Hepatocyte (in vitro differentiated cells): Measurements from ENCODE around the gene ARFGAP1. TPM values are rescaled to one million over a fixed set of nuclear protein-coding genes. Genes with fewer than 3 reads are reported as not detected.

Experiments
- DNase-seq: peaks from one replicate; pipeline ENCODE4 v3.0.0-alpha.2; 2016; ENCODE audit warnings: low spot score
- H2AFZ ChIP-seq: fragments of 200-600 bp; sonication (generic); 2 replicates; pipeline ENCODE4 v1.6.0; 2016; ENCODE audit warnings: antibody characterized with exemption, mild to moderate bottlenecking
- H3K27ac ChIP-seq: fragments of 200-600 bp; sonication (generic); 2 replicates; pipeline ENCODE4 v1.5.1; 2016; ENCODE audit warnings: mild to moderate bottlenecking
- H3K27me3 ChIP-seq: fragments of 200-600 bp; sonication (generic); 2 replicates; pipeline ENCODE4 v1.6.1; 2016
- H3K36me3 ChIP-seq: fragments of 200-600 bp; sonication (generic); replicated peaks from 2 replicates; pipeline ENCODE4 v1.5.1; 2016; ENCODE audit warnings: low read depth; ENCODE audit not compliant: insufficient read depth
- H3K4me1 ChIP-seq: fragments of 200-600 bp; sonication (generic); 2 replicates; pipeline ENCODE4 v1.5.1; 2016; ENCODE audit warnings: mild to moderate bottlenecking, moderate library complexity; ENCODE audit not compliant: insufficient read depth
- H3K4me2 ChIP-seq: fragments of 200-600 bp; sonication (generic); 2 replicates; pipeline ENCODE4 v1.6.0; 2016
- H3K4me3 ChIP-seq: fragments of 200-600 bp; sonication (generic); 2 replicates; pipeline ENCODE4 v1.5.1; 2016; ENCODE audit warnings: mild to moderate bottlenecking
- H3K79me2 ChIP-seq: fragments of 200-600 bp; sonication (generic); 2 replicates; pipeline ENCODE4 v1.6.0; 2017; ENCODE audit warnings: mild to moderate bottlenecking
- H3K9me2 ChIP-seq: fragments of 200-600 bp; sonication (generic); replicated peaks from 2 replicates; pipeline ENCODE4 v1.6.0; 2017; ENCODE audit warnings: mild to moderate bottlenecking; ENCODE audit not compliant: insufficient read depth
- H3K9me3 ChIP-seq: fragments of 200-600 bp; sonication (generic); 2 replicates; pipeline ENCODE4 v1.5.1; 2016; ENCODE audit warnings: low read depth, mild to moderate bottlenecking
- H4K20me1 ChIP-seq: fragments of 200-600 bp; sonication (generic); 2 replicates; pipeline ENCODE4 v1.6.0; 2016; ENCODE audit warnings: mild to moderate bottlenecking; ENCODE audit not compliant: insufficient read depth, poor library complexity, severe bottlenecking
- EZH2 ChIP-seq: fragments of 200-600 bp; sonication (generic); IDR thresholded peaks from 2 replicates; pipeline ENCODE4 v1.6.1; 2016; ENCODE audit warnings: antibody characterized with exemption, mild to moderate bottlenecking, borderline replicate concordance
- EZH2phosphoT487 ChIP-seq: fragments of 200-600 bp; sonication (generic); IDR thresholded peaks from one replicate; pipeline ENCODE4 v1.6.1; 2018; ENCODE audit warnings: antibody characterized with exemption, mild to moderate bottlenecking, low read depth, moderate library complexity; ENCODE audit not compliant: unreplicated experiment, severe bottlenecking
- WGBS: methylation state at CpG from one replicate; pipeline ENCODE4 v1.1.6; 2016; ENCODE audit warnings: low lambda C conversion rate; ENCODE audit errors: missing lambda C conversion rate; 5-methylcytosine and 5-hydroxymethylcytosine counted together
- polyA plus RNA-seq: library from polyadenylated mRNA; unstranded; fragments of >200 nt; fragmentation: Nextera tagmentation; extraction: Ambion mirVana; gene quantifications from 2 replicates; pipeline ENCODE4 v1.2.1, GENCODE V29; 2016
- total RNA-seq: library from RNA; depleted of rRNA; stranded (reverse); fragments of >200 nt; gene quantifications from 2 replicates; pipeline ENCODE4 v1.2.3, GENCODE V29; 2014
- TF ChIP-seq, protein P1 (sequence below): fragments of 200-600 bp; sonication (generic); IDR thresholded peaks from 2 replicates; pipeline ENCODE4 v1.5.1; 2016; ENCODE audit warnings: antibody characterized with exemption, mild to moderate bottlenecking; ENCODE audit not compliant: poor library complexity

ARFGAP1 gene
- total and polyA plus RNA-seq, 2 experiments from 2014 or later = 78.2 to 99.0 TPM

DNA sequence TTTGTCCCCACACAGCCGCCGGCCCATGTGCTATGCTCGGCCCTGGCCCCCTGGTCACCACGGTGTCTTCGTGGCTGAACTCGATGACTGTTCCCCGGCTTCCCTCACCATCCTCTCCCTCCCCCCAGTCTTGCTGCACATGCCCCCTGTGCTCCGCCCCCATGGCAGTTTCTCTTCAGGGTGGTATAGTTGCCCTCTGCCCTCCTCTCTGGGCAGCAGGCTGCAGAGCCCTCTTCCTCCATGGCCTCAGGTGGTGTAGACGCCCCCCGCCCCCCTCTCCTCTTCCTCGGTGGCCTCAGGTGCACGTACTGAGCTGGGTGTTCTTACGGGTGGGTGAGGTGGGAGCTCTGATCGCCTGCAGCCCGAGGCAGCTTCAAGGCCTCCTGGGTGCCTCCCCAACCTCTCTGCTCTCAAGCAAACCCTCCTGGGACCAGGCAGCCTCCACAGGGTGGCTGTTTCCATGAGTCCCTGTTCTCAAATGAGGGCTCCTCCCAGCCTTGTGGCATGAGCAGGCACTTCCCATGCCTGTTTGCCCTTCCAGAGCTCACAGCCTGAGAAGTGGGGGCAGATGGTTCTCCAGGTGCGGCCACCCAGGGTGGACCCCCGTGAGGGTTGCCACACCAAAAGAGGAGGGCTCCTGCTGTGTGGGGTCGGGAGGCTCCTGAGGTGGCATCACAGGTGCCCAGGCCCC lies 45.1 kb downstream of the ARFGAP1 start:
- no peaks in the 10 kb centered on the region for H3K36me3 ChIP-seq
- H3K4me1 ChIP-seq = no peaks in the 10 kb centered on the region
- TF ChIP-seq EZH2phosphoT487 (no peak), EZH2 (no peak)
- TF ChIP-seq, protein P1, sequence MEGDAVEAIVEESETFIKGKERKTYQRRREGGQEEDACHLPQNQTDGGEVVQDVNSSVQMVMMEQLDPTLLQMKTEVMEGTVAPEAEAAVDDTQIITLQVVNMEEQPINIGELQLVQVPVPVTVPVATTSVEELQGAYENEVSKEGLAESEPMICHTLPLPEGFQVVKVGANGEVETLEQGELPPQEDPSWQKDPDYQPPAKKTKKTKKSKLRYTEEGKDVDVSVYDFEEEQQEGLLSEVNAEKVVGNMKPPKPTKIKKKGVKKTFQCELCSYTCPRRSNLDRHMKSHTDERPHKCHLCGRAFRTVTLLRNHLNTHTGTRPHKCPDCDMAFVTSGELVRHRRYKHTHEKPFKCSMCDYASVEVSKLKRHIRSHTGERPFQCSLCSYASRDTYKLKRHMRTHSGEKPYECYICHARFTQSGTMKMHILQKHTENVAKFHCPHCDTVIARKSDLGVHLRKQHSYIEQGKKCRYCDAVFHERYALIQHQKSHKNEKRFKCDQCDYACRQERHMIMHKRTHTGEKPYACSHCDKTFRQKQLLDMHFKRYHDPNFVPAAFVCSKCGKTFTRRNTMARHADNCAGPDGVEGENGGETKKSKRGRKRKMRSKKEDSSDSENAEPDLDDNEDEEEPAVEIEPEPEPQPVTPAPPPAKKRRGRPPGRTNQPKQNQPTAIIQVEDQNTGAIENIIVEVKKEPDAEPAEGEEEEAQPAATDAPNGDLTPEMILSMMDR = no peak
- no peak overlapping the region for H2AFZ ChIP-seq
- no peaks in the 10 kb centered on the region for H3K9me2 ChIP-seq
- H3K4me3 ChIP-seq = no peak overlapping the region
- no peaks in the 10 kb centered on the region for H3K79me2 ChIP-seq
- no peaks in the 10 kb centered on the region for H3K9me3 ChIP-seq
- DNase-seq = no peak
- H4K20me1 ChIP-seq = no peaks in the 10 kb centered on the region
- H3K4me2 ChIP-seq = no peak overlapping the region
- H3K27ac ChIP-seq = no peak overlapping the region
- 87% methylated on average over 17 of the region's 18 CpGs for WGBS
- no peaks in the 10 kb centered on the region for H3K27me3 ChIP-seq

DNA sequence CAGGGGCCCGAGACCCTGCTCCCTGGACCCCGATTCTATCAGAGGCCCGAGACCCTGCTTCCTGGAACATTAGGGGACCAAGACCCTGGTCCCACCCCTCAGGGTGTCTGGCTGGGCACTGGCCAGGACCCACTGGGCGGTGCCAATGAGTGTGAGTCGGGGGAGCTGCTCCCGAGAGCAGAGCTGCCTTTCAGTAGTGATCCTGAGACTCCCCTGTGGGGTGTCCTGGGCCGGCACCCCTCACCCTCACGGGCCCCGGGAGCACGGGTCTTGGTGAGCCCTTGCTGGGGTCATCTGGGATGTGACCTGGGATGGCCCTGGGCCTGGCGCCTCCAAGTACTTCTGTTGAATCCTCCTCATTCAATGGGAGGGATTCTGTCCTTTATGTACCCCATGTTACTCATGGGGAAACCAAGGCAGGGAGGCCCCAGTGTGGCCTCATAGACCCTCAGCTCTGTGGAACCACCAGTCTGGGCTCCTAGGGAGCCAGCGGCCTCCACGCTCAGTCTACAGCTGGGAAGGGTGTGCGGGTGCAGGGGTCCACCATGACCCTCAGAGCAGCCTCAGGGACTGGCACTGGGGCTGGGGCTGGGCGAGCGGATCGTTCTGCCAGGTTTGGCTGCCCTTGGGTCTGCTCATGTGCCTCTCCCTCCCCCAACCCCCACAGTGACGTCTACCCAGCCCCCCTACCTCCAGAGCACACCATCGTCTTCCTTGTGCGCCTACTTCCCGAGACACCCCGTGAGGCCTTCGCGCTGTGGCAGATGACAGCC lies 46.0 kb downstream of the ARFGAP1 start:
- WGBS = 93% methylated on average over 22 of the region's 24 CpGs
- Histone ChIP-seq H3K4me1 (no peaks in the 10 kb centered on the region), H2AFZ (no peak overlapping the region), H3K36me3 (no peaks in the 10 kb centered on the region), H4K20me1 (no peaks in the 10 kb centered on the region), H3K27me3 (no peaks in the 10 kb centered on the region), H3K4me3 (no peak overlapping the region), H3K79me2 (no peaks in the 10 kb centered on the region), H3K27ac (no peak overlapping the region), H3K9me2 (no peaks in the 10 kb centered on the region), H3K4me2 (no peak overlapping the region), H3K9me3 (no peaks in the 10 kb centered on the region)
- no peak for DNase-seq
- TF ChIP-seq EZH2 = no peak
- TF ChIP-seq, protein P1 = no peak
- no peak for TF ChIP-seq EZH2phosphoT487

DNA sequence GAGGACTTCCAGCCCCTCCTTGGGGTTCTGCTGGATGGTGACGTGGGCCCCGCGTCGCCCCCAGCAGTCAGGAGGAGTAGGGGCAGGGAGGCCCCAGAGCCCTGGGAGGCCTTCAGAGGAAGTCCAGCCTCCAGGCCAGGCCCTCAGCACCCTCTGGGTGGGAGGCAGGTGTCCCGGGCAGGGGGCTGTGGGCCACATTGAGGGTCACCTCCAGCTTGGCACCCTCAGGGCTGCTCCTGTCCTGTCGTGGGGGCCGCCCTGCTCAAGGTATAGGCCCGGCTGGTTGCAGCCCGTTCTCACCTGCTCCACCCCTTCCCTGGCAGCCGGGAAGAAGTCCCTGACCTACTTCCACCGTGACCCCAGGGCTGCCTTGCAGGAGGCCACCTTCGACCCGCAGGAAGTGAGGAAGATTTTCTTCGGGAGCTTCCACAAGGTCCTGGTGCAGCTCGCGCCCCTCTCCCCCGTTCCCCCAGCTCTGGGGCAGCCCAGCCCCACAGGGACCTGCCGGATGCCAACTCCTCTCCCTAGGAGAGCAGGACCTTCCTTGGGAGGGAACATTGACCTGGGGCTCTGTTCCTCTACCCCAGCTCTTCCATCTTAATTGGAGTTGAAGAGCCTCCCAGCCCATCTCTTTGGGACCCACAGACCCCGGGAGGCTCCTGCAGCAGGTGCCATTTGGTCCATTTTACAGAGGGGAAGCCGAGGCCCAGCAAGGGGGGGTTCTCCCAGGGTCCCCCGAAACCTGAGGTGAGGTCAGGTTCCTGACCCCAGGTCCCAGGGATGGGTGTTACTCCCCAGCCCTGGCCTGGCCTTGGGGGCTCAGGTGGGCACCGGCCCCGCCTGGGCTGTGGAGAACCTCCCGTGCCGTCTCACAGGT lies 46.8 kb downstream of the ARFGAP1 start:
- no peaks in the 10 kb centered on the region for H3K27me3 ChIP-seq
- no peak overlapping the region for H3K4me3 ChIP-seq
- H3K27ac ChIP-seq = no peak overlapping the region
- DNase-seq = no peak
- no peaks in the 10 kb centered on the region for H3K9me3 ChIP-seq
- H3K4me2 ChIP-seq = no peak overlapping the region
- no peaks in the 10 kb centered on the region for H3K4me1 ChIP-seq
- no peaks in the 10 kb centered on the region for H3K36me3 ChIP-seq
- H4K20me1 ChIP-seq = no peaks in the 10 kb centered on the region
- H3K79me2 ChIP-seq = no peaks in the 10 kb centered on the region
- TF ChIP-seq, protein P1 = no peak
- no peak for TF ChIP-seq EZH2
- no peak for TF ChIP-seq EZH2phosphoT487
- no peak overlapping the region for H2AFZ ChIP-seq
- 88% methylated on average over 23 of the region's 25 CpGs for WGBS
- no peaks in the 10 kb centered on the region for H3K9me2 ChIP-seq
